Smooth muscle cell (in vitro differentiated cells): ENCODE data around the gene PARM1. TPM values are rescaled to one million over a fixed set of nuclear protein-coding genes. Genes with fewer than 3 reads are reported as not detected.

Experiments
- DNase-seq: peaks from one replicate; lab custom pipeline; 2025; ENCODE audit not compliant: unreplicated experiment; lab: John Stamatoyannopoulos, UW
- H2AFZ ChIP-seq: fragments of 200-600 bp; sonication (generic); 2 replicates; pipeline ENCODE4 v1.6.0; 2016; ENCODE audit warnings: antibody characterized with exemption, low read depth, mild to moderate bottlenecking
- H3F3A ChIP-seq: fragments of 200-600 bp; sonication (generic); 2 replicates; pipeline ENCODE4 v1.6.0; 2017; ENCODE audit warnings: antibody characterized with exemption, low read depth
- H3K27ac ChIP-seq: fragments of 200-600 bp; sonication (generic); 2 replicates; pipeline ENCODE4 v1.5.1; 2016; ENCODE audit warnings: low read depth, mild to moderate bottlenecking
- H3K27me3 ChIP-seq: fragments of 200-600 bp; sonication (generic); 2 replicates; pipeline ENCODE4 v1.6.1; 2016; ENCODE audit warnings: low read depth, mild to moderate bottlenecking
- H3K36me3 ChIP-seq: fragments of 200-600 bp; sonication (generic); 2 replicates; pipeline ENCODE4 v1.5.1; 2016; ENCODE audit warnings: low read depth
- H3K4me1 ChIP-seq: fragments of 200-600 bp; sonication (generic); 2 replicates; pipeline ENCODE4 v1.5.1; 2016; ENCODE audit warnings: low read depth
- H3K4me2 ChIP-seq: fragments of 200-600 bp; sonication (generic); 2 replicates; pipeline ENCODE4 v1.6.0; 2016; ENCODE audit warnings: mild to moderate bottlenecking
- H3K4me3 ChIP-seq: fragments of 200-600 bp; sonication (generic); 2 replicates; pipeline ENCODE4 v1.5.1; 2016; ENCODE audit warnings: mild to moderate bottlenecking
- H3K79me2 ChIP-seq: fragments of 200-600 bp; sonication (generic); 2 replicates; pipeline ENCODE4 v1.6.0; 2016; ENCODE audit warnings: low read depth, mild to moderate bottlenecking
- H3K9ac ChIP-seq: fragments of 200-600 bp; sonication (generic); 2 replicates; pipeline ENCODE4 v1.6.0; 2016; ENCODE audit warnings: low read depth
- H3K9me3 ChIP-seq: fragments of 200-600 bp; sonication (generic); replicated peaks from 2 replicates; pipeline ENCODE4 v1.5.1; 2016; ENCODE audit warnings: low read depth
- H4K20me1 ChIP-seq: fragments of 200-600 bp; sonication (generic); 2 replicates; pipeline ENCODE4 v1.6.0; 2016; ENCODE audit warnings: low read depth
- WGBS: methylation state at CpG from one replicate; pipeline ENCODE4 v1.1.7; 2016; ENCODE audit warnings: low lambda C conversion rate; 5-methylcytosine and 5-hydroxymethylcytosine counted together
- polyA plus RNA-seq: library from polyadenylated mRNA; unstranded; fragments of >200 nt; fragmentation: Nextera tagmentation; extraction: Ambion mirVana; gene quantifications from 2 replicates; pipeline ENCODE4 v1.2.1, GENCODE V29; 2016
- total RNA-seq: library from RNA; depleted of rRNA; stranded (reverse); fragments of >200 nt; gene quantifications from 2 replicates; pipeline ENCODE4 v1.2.3, GENCODE V29; 2014
- TF ChIP-seq, protein P1 (sequence below): fragments of 200-600 bp; sonication (generic); IDR thresholded peaks from 2 replicates; pipeline ENCODE4 v1.5.1; 2017; ENCODE audit warnings: borderline replicate concordance, mild to moderate bottlenecking, antibody characterized with exemption; ENCODE audit not compliant: insufficient read depth, poor library complexity, severe bottlenecking

The PARM1 gene
- total and polyA plus RNA-seq, 2 experiments from 2014 or later, result 38.5 to 46.4 TPM

DNA sequence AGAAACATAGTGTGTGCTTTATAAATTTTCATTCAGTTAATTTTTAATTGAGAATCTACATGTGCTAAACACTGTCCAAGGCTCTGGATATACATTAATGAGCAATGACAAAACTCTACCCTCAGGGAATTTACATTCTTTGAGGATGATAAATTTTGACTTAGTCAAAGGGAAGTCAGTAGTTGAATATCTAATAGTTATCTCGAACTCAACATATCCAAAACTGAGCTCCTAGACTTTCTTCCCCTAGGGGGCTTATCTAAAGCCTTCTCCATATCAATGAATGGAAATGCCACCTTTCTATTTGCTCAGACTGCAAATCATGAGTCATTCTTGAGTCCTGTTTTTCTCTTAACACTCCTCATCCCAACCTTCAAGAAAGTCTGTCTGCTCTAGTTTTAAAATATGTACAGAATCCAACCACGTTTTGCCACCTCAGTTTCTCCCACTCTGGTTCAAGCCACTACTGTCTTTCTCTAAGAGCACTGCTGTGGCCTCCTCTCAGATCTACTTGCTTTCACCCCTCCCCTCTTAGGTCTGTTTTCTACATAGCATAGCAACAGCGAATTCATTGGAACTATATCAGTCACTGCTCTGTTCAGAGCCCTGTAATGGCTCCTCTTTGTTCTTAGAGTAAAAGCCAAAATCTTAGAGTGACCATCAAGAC, 9.5 kb downstream of the PARM1 start:
- Histone ChIP-seq H3K79me2 (peaks cover 17% of the 10 kb centered on the region), H3K9me3 (no peaks in the 10 kb centered on the region), H3K27me3 (no peaks in the 10 kb centered on the region), H3K4me3 (no peak overlapping the region), H3K36me3 (no peaks in the 10 kb centered on the region), H4K20me1 (no peaks in the 10 kb centered on the region), H2AFZ (no peak overlapping the region), H3K27ac (no peak overlapping the region), H3F3A (no peaks in the 10 kb centered on the region), H3K4me1 (no peaks in the 10 kb centered on the region), H3K9ac (no peak overlapping the region), H3K4me2 (no peak overlapping the region)
- WGBS, result 46% methylated on average over 3 of the region's 3 CpGs
- TF ChIP-seq, protein P1, sequence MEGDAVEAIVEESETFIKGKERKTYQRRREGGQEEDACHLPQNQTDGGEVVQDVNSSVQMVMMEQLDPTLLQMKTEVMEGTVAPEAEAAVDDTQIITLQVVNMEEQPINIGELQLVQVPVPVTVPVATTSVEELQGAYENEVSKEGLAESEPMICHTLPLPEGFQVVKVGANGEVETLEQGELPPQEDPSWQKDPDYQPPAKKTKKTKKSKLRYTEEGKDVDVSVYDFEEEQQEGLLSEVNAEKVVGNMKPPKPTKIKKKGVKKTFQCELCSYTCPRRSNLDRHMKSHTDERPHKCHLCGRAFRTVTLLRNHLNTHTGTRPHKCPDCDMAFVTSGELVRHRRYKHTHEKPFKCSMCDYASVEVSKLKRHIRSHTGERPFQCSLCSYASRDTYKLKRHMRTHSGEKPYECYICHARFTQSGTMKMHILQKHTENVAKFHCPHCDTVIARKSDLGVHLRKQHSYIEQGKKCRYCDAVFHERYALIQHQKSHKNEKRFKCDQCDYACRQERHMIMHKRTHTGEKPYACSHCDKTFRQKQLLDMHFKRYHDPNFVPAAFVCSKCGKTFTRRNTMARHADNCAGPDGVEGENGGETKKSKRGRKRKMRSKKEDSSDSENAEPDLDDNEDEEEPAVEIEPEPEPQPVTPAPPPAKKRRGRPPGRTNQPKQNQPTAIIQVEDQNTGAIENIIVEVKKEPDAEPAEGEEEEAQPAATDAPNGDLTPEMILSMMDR, result no peak
- no peak for DNase-seq

DNA sequence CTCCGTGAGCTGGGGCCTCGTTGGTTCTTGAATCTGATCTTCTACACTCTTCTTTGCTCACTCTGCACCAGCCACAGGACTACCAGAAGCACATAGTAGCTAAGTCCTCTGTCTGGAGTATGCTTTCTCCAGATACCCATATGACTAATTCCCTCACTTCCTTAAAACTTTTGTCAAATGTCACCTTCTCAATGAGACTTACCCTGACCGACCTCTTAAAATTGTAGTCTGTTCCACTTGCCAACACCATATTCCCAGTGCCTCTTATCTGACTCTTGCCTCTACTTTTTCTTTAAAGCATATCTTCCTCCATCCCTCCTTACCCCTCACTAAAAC, 10.0 kb downstream of the PARM1 start:
- Histone ChIP-seq H3K4me1 (no peaks in the 10 kb centered on the region), H3K36me3 (no peaks in the 10 kb centered on the region), H3K9me3 (no peaks in the 10 kb centered on the region), H3K9ac (no peak overlapping the region), H3F3A (no peaks in the 10 kb centered on the region), H2AFZ (no peak overlapping the region), H3K79me2 (peaks cover 17% of the 10 kb centered on the region), H3K27me3 (no peaks in the 10 kb centered on the region), H3K27ac (no peak overlapping the region), H4K20me1 (no peaks in the 10 kb centered on the region), H3K4me2 (no peak overlapping the region), H3K4me3 (no peak overlapping the region)
- 81% methylated on average over 3 of the region's 3 CpGs for WGBS
- no peak for DNase-seq
- TF ChIP-seq, protein P1, result no peak

DNA sequence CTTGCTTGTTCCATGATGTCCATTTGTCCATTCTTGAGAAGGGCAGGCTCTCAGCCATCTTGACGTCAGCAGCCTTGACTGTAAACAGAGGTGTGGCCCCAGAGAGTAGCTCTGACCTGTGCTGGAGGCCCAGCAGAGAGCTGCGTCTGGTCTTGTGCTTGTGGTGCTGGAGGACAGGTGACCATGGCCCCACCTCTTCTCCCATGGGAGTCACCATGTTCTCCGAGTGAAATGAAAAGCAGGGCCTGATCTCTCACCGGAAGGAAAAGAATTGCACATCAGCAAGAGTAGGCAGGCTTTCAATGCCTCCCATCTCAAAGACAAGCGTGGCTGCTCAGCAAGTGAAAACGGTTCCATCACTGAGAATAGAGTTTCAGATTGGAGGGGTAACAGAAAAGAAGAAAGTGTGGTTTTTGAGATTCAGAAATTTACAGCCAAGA, 11.5 kb downstream of the PARM1 start:
- Histone ChIP-seq H3K27me3 (no peaks in the 10 kb centered on the region), H3F3A (no peaks in the 10 kb centered on the region), H3K4me2 (no peak overlapping the region), H3K27ac (no peak overlapping the region), H3K79me2 (peaks cover 9% of the 10 kb centered on the region), H3K9me3 (no peaks in the 10 kb centered on the region), H3K4me1 (no peaks in the 10 kb centered on the region), H3K36me3 (no peaks in the 10 kb centered on the region), H3K4me3 (no peak overlapping the region), H2AFZ (no peak overlapping the region), H4K20me1 (no peaks in the 10 kb centered on the region), H3K9ac (no peak overlapping the region)
- TF ChIP-seq, protein P1, result no peak
- WGBS, result 92% methylated on average over 6 of the region's 6 CpGs
- no peak for DNase-seq

DNA sequence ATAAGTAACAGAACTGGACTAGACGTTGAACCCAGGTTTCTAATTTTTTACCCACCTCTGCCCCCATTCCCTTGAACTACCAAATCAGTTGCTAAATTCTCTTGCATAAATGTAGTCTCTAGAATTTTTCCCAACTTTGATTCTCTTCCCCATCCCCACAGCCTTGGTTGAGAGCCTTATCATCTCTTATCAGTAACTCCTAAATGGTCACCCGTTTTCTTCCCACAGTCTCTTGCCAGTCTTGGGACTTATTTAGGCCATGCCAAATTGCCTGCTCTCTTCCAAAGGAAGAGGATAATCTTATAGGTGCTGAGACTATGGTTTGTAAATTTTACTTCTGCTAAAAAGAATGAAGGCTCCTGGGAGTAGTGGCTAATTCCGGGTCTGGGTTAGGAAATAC, 13.3 kb downstream of the PARM1 start:
- DNase-seq, result no peak
- H3K4me1 ChIP-seq, result no peaks in the 10 kb centered on the region
- no peaks in the 10 kb centered on the region for H4K20me1 ChIP-seq
- no peaks in the 10 kb centered on the region for H3K9me3 ChIP-seq
- no peak overlapping the region for H3K9ac ChIP-seq
- H3K4me2 ChIP-seq, result no peak overlapping the region
- H3K27ac ChIP-seq, result no peak overlapping the region
- no peak overlapping the region for H2AFZ ChIP-seq
- TF ChIP-seq, protein P1, result no peak
- no peaks in the 10 kb centered on the region for H3K36me3 ChIP-seq
- H3K79me2 ChIP-seq, result peaks cover 3% of the 10 kb centered on the region
- no peaks in the 10 kb centered on the region for H3F3A ChIP-seq
- no peaks in the 10 kb centered on the region for H3K27me3 ChIP-seq
- no peak overlapping the region for H3K4me3 ChIP-seq
- WGBS, result 79% methylated on average over 3 of the region's 3 CpGs
